ENCODE measurements around the gene CALN1. TPM values are rescaled to one million over a fixed set of nuclear protein-coding genes. Genes with fewer than 3 reads are reported as not detected.

Gene CALN1
- total and polyA plus RNA-seq, 3 donors from 2014 or later: 4.3 to 6.2 (median 4.4) TPM

GRCh38 chr7:72098807-72099580 is 313.1 kb downstream of the CALN1 start:
- Histone ChIP-seq H3K27me3 (no peaks in the 10 kb centered on the region), H3K9me3 (no peaks in the 10 kb centered on the region), H3K4me3 (no peak overlapping the region), H3K27ac (no peak overlapping the region), H3K36me3 (ENCODE audit: low read depth, missing control alignments) (no peaks in the 10 kb centered on the region), H3K4me1 (no peaks in the 10 kb centered on the region)
- WGBS, 2 donors: 84 to 87% methylated on average over 16 of the region's 16 CpGs
- TF ChIP-seq CTCF (IDR thresholded peaks at IDR 0.05): no peak
- TF ChIP-seq POLR2A (IDR thresholded peaks at IDR 0.05): no peak
- DNase-seq: no peak
- intact Hi-C loops (cut with DNase I; ENCODE audit: low total_unique reads): no loop called here

GRCh38 chr7:72097226-72097625 is 314.9 kb downstream of the CALN1 start:
- 92 to 93% methylated on average over 3 of the region's 3 CpGs for WGBS, 2 donors
- intact Hi-C loops (cut with DNase I; ENCODE audit: low total_unique reads): no loop called here
- TF ChIP-seq POLR2A (IDR thresholded peaks at IDR 0.05): no peak
- no peak for TF ChIP-seq CTCF (IDR thresholded peaks at IDR 0.05)
- Histone ChIP-seq H3K27me3 (no peaks in the 10 kb centered on the region), H3K36me3 (ENCODE audit: low read depth, missing control alignments) (no peaks in the 10 kb centered on the region), H3K9me3 (no peaks in the 10 kb centered on the region), H3K4me3 (no peak overlapping the region), H3K27ac (no peak overlapping the region), H3K4me1 (no peaks in the 10 kb centered on the region)
- DNase-seq: no peak

- no peaks in the 10 kb centered on the region for H3K27me3 ChIP-seq
- TF ChIP-seq POLR2A (IDR thresholded peaks at IDR 0.05) (no peak), CTCF (IDR thresholded peaks at IDR 0.05) (no peak)
- intact Hi-C loops (cut with DNase I; ENCODE audit: low total_unique reads): no loop called here
Observed at GRCh38 chr7:72092769-72093168, 319.4 kb downstream of the CALN1 start.

GRCh38 chr7:72087926-72088325 is 324.2 kb downstream of the CALN1 start:
- TF ChIP-seq POLR2A (IDR thresholded peaks at IDR 0.05): no peak
- TF ChIP-seq CTCF (IDR thresholded peaks at IDR 0.05): no peak

More at GRCh38 chr7:72092769-72093168, 319.4 kb downstream of the CALN1 start:
- DNase-seq: no peak
- Histone ChIP-seq H3K4me3 (no peak overlapping the region), H3K4me1 (no peaks in the 10 kb centered on the region), H3K27ac (no peak overlapping the region), H3K9me3 (no peaks in the 10 kb centered on the region), H3K36me3 (ENCODE audit: low read depth, missing control alignments) (no peaks in the 10 kb centered on the region)
- 78 to 91% methylated on average over 5 of the region's 5 CpGs for WGBS, 2 donors

More at GRCh38 chr7:72087926-72088325, 324.2 kb downstream of the CALN1 start:
- Histone ChIP-seq H3K4me1 (no peaks in the 10 kb centered on the region), H3K27me3 (no peaks in the 10 kb centered on the region), H3K4me3 (no peak overlapping the region), H3K27ac (no peak overlapping the region), H3K9me3 (no peaks in the 10 kb centered on the region), H3K36me3 (ENCODE audit: low read depth, missing control alignments) (no peaks in the 10 kb centered on the region)
- no peak for DNase-seq
- WGBS, 2 donors: 90 to 94% methylated on average over 5 of the region's 5 CpGs
- intact Hi-C loops (cut with DNase I; ENCODE audit: low total_unique reads): no loop called here
